Pons (tissue), 1 donor: ENCODE data around the gene CFAP52.
"Not testable (repeated sequence)": the region's sequence is repeated elsewhere in the genome, so short reads cannot be mapped to it uniquely, and the experiment has no call there.

ENCODE experiments used
- DNase-seq: peaks from one replicate; pipeline ENCODE4 v3.0.0-alpha.2; 2016; ENCODE audit warnings: low spot score

The CFAP52 gene

GRCh38 chr17:9576521-9577372 lies at the start of gene CFAP52:
Gene CFAP52 (plus strand): TSS chr17:9576642. CDS start chr17:9576696, 54 bp downstream.
- DNase-seq, result peak; percentile 73

GRCh38 chr17:9527788-9528187 lies 48.7 kb upstream of the CFAP52 start:
- no peak for DNase-seq

- DNase-seq, result peak; percentile 27
Measured at GRCh38 chr17:9529033-9529700, 47.3 kb upstream of the CFAP52 start.

- DNase-seq, result no peak
Measured at GRCh38 chr17:9531034-9531433, 45.4 kb upstream of the CFAP52 start.

DNA sequence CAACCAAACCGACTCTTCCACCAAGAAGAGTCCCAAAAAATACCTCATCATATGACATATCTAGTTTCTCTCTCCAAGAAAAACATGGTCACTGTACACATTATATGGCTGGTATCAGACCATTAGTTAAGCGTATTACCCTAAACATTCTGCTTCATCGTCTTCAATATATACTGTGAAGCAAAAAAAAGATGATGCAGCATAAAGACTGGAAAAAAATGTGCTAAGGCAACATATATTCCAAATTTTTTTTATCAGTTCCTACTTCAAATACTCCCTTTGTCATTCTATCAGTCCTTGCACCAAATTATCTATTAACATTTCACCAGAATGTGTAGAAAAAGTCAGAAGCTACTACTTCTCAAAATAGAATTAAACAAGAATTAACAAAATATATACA lies 43.7 kb upstream of the CFAP52 start:
- DNase-seq, result no peak

DNA sequence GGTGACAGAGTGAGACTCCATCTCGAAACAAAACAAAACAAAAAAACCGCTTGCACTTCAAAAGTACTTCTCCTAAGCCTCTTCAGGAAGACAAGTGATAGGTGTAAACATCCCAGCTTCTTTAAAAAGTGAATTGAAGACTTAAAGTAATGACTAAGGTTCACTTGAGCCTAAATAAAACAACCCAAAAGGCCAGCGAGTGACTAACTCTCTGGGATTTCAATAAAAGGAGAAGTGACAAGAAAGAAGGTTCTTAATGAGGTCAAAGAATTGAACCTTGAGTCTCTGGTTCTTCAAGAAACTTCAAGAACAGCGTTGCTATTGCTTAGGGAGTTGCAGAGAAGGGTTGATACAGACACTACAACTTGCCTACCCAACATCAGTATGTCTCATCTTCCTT lies 43.0 kb upstream of the CFAP52 start:
- DNase-seq, result no peak

GRCh38 chr17:9536061-9536460 lies 40.4 kb upstream of the CFAP52 start:
- DNase-seq, result no peak

DNA sequence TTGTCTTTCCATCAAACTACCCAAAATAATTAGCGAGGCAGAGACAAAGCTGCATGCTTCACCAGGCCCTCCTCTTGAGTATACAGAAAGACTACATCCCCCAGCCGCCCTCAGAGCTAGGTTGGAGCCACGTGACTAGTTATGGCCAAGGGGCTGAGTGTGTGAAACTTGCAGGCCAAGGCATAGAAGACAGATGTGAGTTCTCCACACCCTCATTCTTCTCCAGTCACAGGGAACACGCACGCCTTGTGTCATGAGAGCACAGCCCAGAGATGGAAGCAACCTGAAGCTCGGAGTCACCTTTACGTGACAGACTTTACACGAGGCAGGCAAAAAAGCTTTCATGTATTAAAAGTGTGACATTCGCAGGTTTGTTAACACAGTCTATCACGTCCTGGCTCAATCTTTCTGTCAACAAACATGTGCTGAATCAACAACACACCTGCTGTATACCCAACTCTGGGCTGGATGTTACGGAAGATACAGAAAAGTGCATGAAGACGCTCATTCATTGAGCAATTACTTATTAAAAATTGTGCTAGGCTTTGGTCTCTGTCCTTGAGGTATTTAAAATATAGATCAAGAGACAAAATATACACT lies 39.2 kb upstream of the CFAP52 start:
- no peak for DNase-seq

- DNase-seq, result no peak
Measured at GRCh38 chr17:9538626-9539025, 37.8 kb upstream of the CFAP52 start.

DNA sequence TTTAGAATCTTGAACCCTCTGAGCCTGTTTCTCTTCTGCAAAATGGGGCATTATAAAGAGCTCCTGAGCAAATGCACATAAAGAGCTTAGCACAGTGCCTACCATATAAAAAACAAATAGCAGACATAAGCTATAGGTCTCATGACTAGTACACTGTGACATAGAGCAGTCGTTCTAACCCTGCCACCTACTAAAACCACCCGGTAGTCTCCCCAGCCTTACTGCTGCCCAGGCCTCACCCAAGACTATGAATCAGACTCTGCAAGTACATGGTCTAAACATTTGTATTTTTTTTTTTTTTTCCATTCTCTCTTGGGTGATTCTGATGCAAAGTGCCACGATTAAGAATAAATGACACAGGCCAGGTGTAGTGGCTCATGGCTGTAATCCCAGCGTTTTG lies 34.7 kb upstream of the CFAP52 start:
- no peak for DNase-seq

GRCh38 chr17:9544221-9544620 lies 32.2 kb upstream of the CFAP52 start:
- no peak for DNase-seq

- no peak for DNase-seq
Measured at GRCh38 chr17:9549215-9549614, 27.2 kb upstream of the CFAP52 start.

GRCh38 chr17:9553181-9553580 lies 23.3 kb upstream of the CFAP52 start:
- no peak for DNase-seq

- DNase-seq, result no peak
Measured at GRCh38 chr17:9553596-9553995, 22.8 kb upstream of the CFAP52 start.

DNA sequence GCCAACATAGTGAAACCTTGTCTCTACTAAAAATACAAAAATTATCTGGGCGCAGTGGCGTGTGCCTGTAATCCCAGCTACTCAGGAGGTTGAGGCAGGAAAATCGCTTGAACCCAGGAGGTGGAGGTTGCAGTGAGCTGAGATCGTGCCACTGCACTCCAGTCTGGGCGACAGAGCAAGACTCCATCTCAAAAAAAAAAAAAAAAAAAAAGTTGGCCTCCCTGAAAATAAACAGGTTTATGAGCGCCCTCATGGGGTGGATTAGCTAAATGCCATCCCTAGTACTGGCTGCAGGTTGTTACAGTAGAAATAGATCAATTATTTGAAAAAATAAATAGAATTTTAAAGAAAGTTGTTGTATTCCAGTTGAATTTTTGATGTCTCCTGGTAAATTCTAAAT lies 21.7 kb upstream of the CFAP52 start:
- not testable (repeated sequence) for DNase-seq

DNA sequence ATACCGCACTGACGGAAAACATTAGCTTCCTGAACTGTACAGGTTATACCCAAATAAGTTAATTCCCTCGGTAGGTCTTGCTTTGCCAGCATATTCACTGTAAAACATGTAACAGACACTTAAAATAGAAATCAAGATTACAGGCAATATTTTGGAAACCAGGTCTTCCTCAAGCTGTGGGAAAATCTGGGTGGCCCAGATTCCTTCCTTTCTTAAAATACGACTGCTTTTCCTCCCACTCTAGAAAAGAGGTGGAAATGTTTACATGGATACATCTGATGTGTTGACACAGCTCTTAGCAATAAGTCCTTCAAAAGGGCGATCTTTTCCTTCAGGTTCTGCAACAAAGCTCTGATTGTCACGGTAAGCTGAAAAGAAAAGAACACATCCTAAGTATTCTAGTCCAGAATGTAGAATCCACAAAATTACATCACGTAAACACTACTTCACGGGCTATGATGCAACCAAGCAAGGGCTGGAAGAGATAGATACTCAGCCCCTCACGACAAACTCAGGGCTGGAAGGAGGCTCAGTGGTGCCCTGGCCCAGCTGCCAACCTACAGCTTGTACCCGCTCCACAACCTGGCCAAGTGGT lies 19.2 kb upstream of the CFAP52 start:
- DNase-seq, result no peak

- no peak for DNase-seq
Measured at GRCh38 chr17:9557857-9558256, 18.6 kb upstream of the CFAP52 start.

GRCh38 chr17:9564104-9564503 lies 12.3 kb upstream of the CFAP52 start:
- no peak for DNase-seq

DNA sequence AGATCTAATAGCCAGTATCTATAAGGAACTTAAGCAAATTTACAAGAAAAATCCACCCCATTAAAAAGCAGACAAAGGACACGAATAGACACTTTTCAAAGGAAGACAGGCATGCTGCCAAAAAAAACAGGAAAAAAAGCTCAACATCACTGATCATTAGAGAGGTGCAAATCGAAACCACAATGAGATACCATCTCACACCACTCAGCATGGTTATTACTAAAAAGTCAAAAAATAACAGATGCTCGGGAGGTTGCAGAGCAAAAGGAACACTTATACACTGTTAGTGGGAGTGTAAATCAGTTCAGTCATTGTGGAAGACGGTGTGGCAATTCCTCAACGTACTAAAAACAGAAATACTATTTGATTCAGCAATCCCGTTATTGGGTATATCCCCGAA lies 10.4 kb upstream of the CFAP52 start:
- no peak for DNase-seq

GRCh38 chr17:9566739-9567138 lies 9.7 kb upstream of the CFAP52 start:
- DNase-seq, result not testable (repeated sequence)

DNA sequence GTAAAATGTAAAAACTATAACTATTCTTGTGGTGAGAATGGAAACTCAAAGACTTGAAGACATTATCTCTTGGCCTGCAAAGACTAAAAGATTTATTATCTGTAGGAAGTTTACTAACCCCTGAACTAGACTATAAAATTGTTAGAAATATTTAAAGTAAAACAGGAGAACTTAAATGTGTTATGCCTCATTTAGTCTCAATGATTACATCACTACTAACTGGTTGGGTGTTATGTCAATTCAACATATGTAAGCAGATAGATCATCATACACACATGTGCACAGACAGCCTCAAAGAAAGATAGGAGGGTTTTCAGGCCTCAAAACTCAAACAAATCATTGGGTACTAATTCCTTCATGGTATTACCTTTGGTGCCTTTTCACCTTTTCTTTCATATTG lies 8.4 kb upstream of the CFAP52 start:
- no peak for DNase-seq

- DNase-seq, result no peak
Measured at GRCh38 chr17:9568957-9569588, 7.4 kb upstream of the CFAP52 start.
